ENCODE data around the gene CCL19. TPM values are rescaled to one million over a fixed set of nuclear protein-coding genes. Genes with fewer than 3 reads are reported as not detected.
A peak's percentile ranks its signal among the peaks of the same experiment; 100 is the strongest.

The CCL19 gene
- total RNA-seq, 2 experiments from 2014 or later = 0.30 to 0.66 TPM

DNA sequence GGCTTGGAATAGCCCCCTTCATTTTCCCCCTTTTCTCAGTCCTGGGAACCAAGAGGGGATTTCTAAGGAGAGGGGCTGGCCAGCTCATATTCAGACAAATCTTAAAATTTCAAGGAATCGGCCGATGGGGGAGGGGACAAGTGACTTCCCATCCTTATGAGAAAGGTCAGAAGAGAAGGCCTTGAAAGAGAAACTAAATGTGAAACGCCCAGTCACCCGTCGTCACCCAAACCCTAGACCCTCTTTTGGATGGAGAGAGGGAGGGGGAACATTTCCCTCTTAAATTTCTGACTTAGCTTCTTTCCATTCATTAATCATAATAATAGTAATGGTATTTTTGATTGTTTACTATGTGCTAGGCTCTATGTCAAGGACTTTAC, 850 bp upstream of the CCL19 start:
- H3K36me3 Mint-ChIP-seq (ENCODE audit: low read depth) = no peaks in the 10 kb centered on the region
- ATAC-seq (no peak), DNase-seq (no peak)
- no peaks in the 10 kb centered on the region for H3K9me3 Mint-ChIP-seq (ENCODE audit: low read depth)
- no peak overlapping the region for H3K27ac Mint-ChIP-seq
- no peak overlapping the region for H3K4me3 Mint-ChIP-seq
- POLR2A ChIA-PET = no interaction called here
- no peaks in the 10 kb centered on the region for H3K4me1 Mint-ChIP-seq
- intact Hi-C loops (cut with DNase I, micrococcal nuclease) = no loop called here
- no peaks in the 10 kb centered on the region for H3K27me3 Mint-ChIP-seq
- CTCF ChIA-PET = interaction anchor here (0.7 to 4.0 kb wide), 3 partner anchors 8 to 1211 kb away, joined by 3 to 25 read pairs (median 4); no protein-coding TSS in a partner anchor

DNA sequence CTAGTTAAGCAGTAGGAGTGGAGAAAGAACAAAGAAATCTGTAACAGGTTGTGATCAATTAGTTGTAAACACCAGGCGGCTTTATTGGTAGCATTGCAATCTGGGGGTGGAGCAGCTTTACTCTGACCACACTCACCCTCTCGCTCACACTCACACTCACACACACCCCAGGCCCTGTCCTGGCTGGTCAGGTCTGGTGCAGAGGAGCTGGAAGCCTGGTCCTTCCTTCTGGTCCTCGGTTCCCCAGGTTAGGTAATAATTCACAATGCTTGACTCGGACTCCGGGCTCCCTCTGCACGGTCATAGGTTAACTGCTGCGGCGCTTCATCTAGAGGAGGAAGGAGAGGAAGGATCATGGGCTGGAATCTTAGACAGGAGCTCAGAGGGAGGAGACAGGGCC, 1.6 kb downstream of the CCL19 start:
- Mint-ChIP-seq H3K27me3 (no peaks in the 10 kb centered on the region), H3K27ac (no peak overlapping the region), H3K4me1 (peaks cover 1% of the 10 kb centered on the region), H3K4me3 (no peak overlapping the region), H3K36me3 (ENCODE audit: low read depth) (no peaks in the 10 kb centered on the region), H3K9me3 (ENCODE audit: low read depth) (no peaks in the 10 kb centered on the region)
- ChIA-PET POLR2A (no interaction called here), CTCF (interaction anchor here (1.7 kb wide), 1 partner anchor 13 kb away, joined by 4 read pairs; no protein-coding TSS in a partner anchor)
- ATAC-seq (no peak), DNase-seq (no peak)
- intact Hi-C loops (cut with DNase I, micrococcal nuclease) = no loop called here

DNA sequence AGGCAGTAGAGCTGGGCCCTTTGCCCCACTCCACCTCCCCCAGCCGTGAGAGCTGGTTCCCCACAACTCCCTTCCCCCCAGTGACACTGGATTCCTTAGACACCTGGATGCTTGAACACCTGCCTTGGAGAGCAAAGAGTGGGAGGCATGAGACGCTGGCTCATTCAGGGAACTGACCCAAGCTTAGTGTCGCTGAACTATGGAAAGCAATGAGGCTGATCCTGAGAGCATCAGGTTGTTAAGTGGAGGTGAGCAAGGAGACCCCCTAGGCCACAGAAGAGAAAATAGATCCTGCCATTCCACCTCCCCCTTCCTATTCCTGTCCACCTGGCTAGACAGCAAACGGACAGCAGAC, 2.0 kb downstream of the CCL19 start:
- POLR2A ChIA-PET = no interaction called here
- peaks cover 5% of the 10 kb centered on the region for H3K4me1 Mint-ChIP-seq
- H3K4me3 Mint-ChIP-seq = no peak overlapping the region
- H3K27ac Mint-ChIP-seq = no peak overlapping the region
- DNase-seq = no peak
- no peaks in the 10 kb centered on the region for H3K27me3 Mint-ChIP-seq
- no peak for ATAC-seq
- no peaks in the 10 kb centered on the region for H3K9me3 Mint-ChIP-seq (ENCODE audit: low read depth)
- H3K36me3 Mint-ChIP-seq (ENCODE audit: low read depth) = peaks cover under 1% of the 10 kb centered on the region
- intact Hi-C loops (cut with DNase I, micrococcal nuclease) = no loop called here
- CTCF ChIA-PET = interaction anchor here (1.7 kb wide), 1 partner anchor 13 kb away, joined by 4 read pairs; no protein-coding TSS in a partner anchor

DNA sequence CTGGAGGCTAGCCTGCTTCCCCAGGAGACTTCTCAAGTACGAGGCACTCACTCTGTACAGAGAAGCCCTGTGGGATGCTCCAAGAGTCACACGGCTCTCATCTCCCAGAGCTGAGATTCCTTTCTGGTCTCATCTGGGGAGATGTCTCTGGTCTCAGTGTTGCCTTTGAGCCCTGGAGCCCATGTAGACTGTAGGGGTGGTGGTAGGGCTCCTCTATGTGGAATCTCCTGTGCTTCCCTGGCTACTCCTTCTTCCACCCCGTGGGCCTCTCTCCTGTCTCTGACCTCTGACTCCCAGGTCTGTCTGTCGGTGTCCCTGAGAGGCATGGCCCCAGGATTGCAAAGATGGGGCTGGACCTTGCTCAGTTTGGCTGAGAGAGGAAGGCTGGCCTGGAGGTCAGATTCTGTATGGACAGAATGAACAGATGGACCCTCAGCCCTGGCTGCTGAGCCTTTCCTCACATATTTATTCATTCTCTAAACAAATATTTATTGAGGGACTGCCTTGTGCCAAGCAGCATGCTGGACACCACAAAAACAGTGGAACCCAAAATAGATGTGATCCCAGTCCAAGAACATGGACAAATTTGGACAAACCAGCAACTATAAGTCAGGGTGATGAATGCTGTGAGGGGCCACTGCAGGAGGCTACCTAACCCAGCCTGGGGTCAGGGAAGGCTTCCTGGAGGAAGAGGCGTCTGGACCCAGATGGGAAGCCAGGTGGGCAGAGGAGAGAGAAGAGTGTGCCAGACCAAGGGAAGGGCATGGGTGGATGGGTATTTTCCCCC, 2.6 kb downstream of the CCL19 start:
- no peaks in the 10 kb centered on the region for H3K9me3 Mint-ChIP-seq (ENCODE audit: low read depth)
- no peak for ATAC-seq
- CTCF ChIA-PET = interaction anchor here (0.7 to 1.7 kb wide), 3 partner anchors 14 to 75 kb away, joined by 3 to 4 read pairs (median 4); no protein-coding TSS in a partner anchor
- no peaks in the 10 kb centered on the region for H3K27me3 Mint-ChIP-seq
- DNase-seq = no peak
- POLR2A ChIA-PET = no interaction called here
- no peak overlapping the region for H3K4me3 Mint-ChIP-seq
- H3K27ac Mint-ChIP-seq = no peak overlapping the region
- intact Hi-C loops (cut with DNase I, micrococcal nuclease) = no loop called here
- H3K36me3 Mint-ChIP-seq (ENCODE audit: low read depth) = peaks cover 3% of the 10 kb centered on the region
- peaks cover 9% of the 10 kb centered on the region for H3K4me1 Mint-ChIP-seq

DNA sequence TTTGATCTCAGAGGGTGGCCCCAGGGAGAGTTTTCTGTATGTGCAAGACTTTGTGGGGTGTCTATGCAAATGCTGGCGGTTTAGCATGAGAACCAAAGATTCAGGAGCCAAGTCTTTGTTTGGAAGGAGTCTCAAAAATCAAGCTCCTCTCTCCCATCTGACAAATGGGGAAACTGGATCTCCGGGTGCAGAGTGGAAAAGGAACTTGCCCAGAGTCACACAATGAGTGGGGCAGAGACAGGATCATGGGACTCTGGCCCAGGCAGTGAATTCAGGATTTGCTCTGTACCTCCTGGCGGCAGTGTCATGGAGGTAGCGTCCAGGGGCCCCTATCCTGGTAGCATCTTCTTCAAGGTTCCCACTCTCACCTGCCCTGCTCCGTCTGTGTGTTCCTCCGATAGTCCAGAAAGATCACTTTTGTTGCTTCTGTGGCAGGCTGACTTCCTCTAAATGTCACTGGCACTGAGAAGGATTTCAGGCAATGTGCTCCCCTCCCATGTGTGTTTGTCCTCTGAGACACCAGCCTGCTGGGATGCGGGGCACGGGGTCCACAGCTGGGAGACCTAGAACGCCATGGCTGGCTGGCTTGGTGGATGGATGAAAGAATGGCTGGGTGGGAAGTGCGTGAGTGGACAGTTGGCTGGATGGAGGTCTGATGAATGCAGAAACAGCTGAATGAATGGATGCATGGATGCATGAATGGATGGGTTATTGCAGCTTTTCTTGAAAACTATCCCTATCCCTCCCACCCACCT, 3.6 kb downstream of the CCL19 start:
- CTCF ChIA-PET = interaction anchor here (1.4 to 2.9 kb wide), 3 partner anchors 14 to 311 kb away, joined by 3 to 26 read pairs (median 4); no protein-coding TSS in a partner anchor
- Mint-ChIP-seq H3K9me3 (ENCODE audit: low read depth) (no peaks in the 10 kb centered on the region), H3K27me3 (no peaks in the 10 kb centered on the region), H3K4me1 (peaks cover 9% of the 10 kb centered on the region), H3K27ac (no peak overlapping the region), H3K4me3 (no peak overlapping the region), H3K36me3 (ENCODE audit: low read depth) (peaks cover 3% of the 10 kb centered on the region)
- no peak for ATAC-seq
- DNase-seq = no peak
- intact Hi-C loops (cut with DNase I, micrococcal nuclease) = no loop called here
- POLR2A ChIA-PET = no interaction called here

DNA sequence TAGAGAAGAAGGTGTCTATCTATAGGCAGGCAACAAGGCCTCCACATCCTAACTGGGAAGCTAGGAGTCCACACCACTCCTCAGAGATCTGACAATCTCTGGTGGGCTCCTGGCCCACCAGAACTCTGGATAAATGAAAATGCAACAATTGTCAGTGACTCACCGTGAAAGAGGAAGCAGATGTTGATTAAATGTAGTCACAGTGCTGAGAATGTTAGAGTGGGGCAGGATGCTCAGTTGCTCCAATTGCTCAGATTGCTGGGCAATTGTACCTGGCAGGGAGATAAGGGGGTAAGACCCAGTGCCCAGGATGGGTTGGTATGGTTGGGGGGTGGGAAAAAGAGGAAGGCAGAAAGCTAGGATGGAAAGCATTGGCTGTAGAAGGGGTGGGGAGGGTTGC, 4.3 kb downstream of the CCL19 start:
- peaks cover 3% of the 10 kb centered on the region for H3K36me3 Mint-ChIP-seq (ENCODE audit: low read depth)
- H3K27ac Mint-ChIP-seq = no peak overlapping the region
- peaks cover 9% of the 10 kb centered on the region for H3K4me1 Mint-ChIP-seq
- POLR2A ChIA-PET = no interaction called here
- DNase-seq = no peak
- intact Hi-C loops (cut with DNase I, micrococcal nuclease) = no loop called here
- CTCF ChIA-PET = interaction anchor here (0.6 to 2.9 kb wide), 6 partner anchors 15 to 320 kb away, joined by 3 to 26 read pairs (median 3); no protein-coding TSS in a partner anchor
- no peaks in the 10 kb centered on the region for H3K9me3 Mint-ChIP-seq (ENCODE audit: low read depth)
- H3K27me3 Mint-ChIP-seq = no peaks in the 10 kb centered on the region
- ATAC-seq = no peak
- H3K4me3 Mint-ChIP-seq = no peak overlapping the region

DNA sequence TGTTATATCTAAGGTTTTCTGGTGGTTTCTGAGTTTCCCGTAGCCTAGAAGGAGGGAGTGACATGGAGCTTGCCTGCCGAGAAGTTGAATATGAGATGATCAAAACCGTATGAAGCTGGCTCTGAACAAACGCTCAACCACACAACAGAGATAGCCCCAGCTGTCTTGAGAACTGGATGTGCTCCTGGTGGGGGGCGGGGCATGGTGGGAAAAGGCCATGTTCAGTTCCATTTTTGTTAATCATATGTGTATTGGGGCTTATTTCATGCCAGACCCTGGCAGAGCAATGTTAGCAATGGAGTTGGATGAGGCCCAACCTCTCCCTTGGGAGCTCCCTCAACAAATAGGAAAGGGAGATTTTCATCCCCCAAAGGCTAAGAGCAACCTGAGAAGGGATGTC, 4.8 kb downstream of the CCL19 start:
- H3K36me3 Mint-ChIP-seq (ENCODE audit: low read depth) = peaks cover 3% of the 10 kb centered on the region

DNA sequence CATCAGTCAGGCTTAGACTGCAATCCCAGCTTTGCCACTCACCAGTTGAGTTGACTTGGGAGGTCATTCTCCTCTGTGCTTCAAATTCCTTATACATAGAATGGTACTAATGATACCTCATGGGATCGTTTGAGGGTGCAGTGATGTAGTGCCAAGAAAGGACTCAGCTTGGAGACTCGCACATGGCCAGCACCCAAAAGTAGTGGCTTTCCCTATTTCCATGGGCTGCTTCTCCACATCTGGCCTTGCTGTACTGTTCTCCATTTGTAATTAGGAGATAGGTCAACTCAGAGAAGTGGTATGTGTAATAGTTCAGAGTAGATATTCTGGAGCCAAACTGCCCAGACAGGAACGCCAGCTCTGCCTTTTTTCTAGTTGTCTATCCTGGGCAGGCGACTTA, 5.5 kb downstream of the CCL19 start:
- intact Hi-C loops (cut with DNase I, micrococcal nuclease) = no loop called here
- ATAC-seq (no peak), DNase-seq (no peak)
- H3K27ac Mint-ChIP-seq = no peak overlapping the region
- ChIA-PET CTCF (interaction anchor here (0.9 to 2.9 kb wide), 4 partner anchors 9 to 37 kb away, joined by 3 to 26 read pairs (median 4); no protein-coding TSS in a partner anchor), POLR2A (no interaction called here)
- no peaks in the 10 kb centered on the region for H3K27me3 Mint-ChIP-seq
- no peaks in the 10 kb centered on the region for H3K9me3 Mint-ChIP-seq (ENCODE audit: low read depth)
- peaks cover 3% of the 10 kb centered on the region for H3K36me3 Mint-ChIP-seq (ENCODE audit: low read depth)
- H3K4me1 Mint-ChIP-seq = peaks cover 9% of the 10 kb centered on the region
- H3K4me3 Mint-ChIP-seq = no peak overlapping the region

More for the DNA sequence above, 4.8 kb downstream of the CCL19 start:
- ChIA-PET POLR2A (no interaction called here), CTCF (interaction anchor here (0.7 to 2.9 kb wide), 6 partner anchors 16 to 313 kb away, joined by 3 to 26 read pairs (median 3); no protein-coding TSS in a partner anchor)
- Mint-ChIP-seq H3K4me3 (no peak overlapping the region), H3K4me1 (peaks cover 9% of the 10 kb centered on the region), H3K27ac (no peak overlapping the region), H3K27me3 (no peaks in the 10 kb centered on the region), H3K9me3 (ENCODE audit: low read depth) (no peaks in the 10 kb centered on the region)
- ATAC-seq = no peak
- no peak for DNase-seq
- intact Hi-C loops (cut with DNase I, micrococcal nuclease) = no loop called here

DNA sequence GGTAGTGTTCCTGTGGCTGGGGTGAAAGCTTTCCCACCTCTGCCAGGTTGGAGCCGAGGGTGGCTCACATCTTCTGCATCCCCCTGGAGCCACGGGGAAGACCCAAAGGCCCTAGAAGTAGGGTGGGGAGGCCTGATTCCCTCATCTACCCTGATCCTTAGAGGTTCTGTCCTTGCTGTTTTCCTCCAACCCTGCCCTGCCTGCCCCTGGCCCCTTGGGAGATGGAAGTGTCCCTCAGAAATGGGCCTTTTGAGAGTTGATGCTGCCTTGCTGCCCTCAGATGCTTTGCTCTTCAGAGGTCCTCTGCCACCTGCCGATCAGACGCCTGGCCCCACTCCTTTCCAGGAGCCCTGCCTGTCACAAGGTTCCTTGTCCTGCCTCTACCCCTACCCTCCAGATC, 6.3 kb downstream of the CCL19 start:
- H3K36me3 Mint-ChIP-seq (ENCODE audit: low read depth) = peaks cover 3% of the 10 kb centered on the region
- H3K4me1 Mint-ChIP-seq = peaks cover 9% of the 10 kb centered on the region
- ChIA-PET CTCF (interaction anchor here (1.0 to 2.9 kb wide), 4 partner anchors 9 to 36 kb away, joined by 3 to 26 read pairs (median 6); no protein-coding TSS in a partner anchor), POLR2A (no interaction called here)
- H3K9me3 Mint-ChIP-seq (ENCODE audit: low read depth) = no peaks in the 10 kb centered on the region
- no peak overlapping the region for H3K27ac Mint-ChIP-seq
- no peaks in the 10 kb centered on the region for H3K27me3 Mint-ChIP-seq
- no peak for DNase-seq
- no peak for ATAC-seq
- H3K4me3 Mint-ChIP-seq = no peak overlapping the region
- intact Hi-C loops (cut with DNase I, micrococcal nuclease) = loop anchor here in 1 of 2 experiments (1.0 kb wide), 1 partner anchor 16 kb away; no protein-coding TSS in a partner anchor

DNA sequence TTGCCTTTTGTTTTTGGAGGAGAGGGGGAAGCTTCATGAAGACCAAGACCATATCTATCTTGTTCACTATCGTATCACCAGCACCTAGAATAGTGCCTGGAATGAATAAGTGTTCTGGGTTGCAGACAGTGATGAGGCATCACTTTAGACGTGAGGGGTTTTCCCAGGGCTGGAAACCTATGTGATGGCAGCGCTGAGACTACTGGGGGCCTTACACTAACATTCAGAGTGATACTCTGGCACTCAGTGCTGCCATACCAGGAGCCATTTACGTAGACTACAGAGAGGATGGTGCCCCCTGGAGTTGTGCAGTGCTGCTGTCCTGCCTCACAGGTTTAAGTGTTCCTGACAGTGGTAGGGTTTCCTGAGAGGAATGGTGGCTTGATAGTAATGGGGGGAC, 6.9 kb downstream of the CCL19 start:
- POLR2A ChIA-PET = no interaction called here
- Mint-ChIP-seq H3K27me3 (no peaks in the 10 kb centered on the region), H3K27ac (no peak overlapping the region), H3K9me3 (ENCODE audit: low read depth) (no peaks in the 10 kb centered on the region), H3K4me1 (peaks cover 9% of the 10 kb centered on the region), H3K4me3 (no peak overlapping the region), H3K36me3 (ENCODE audit: low read depth) (peaks cover 3% of the 10 kb centered on the region)
- DNase-seq = peak; percentile 73
- ATAC-seq = peak; percentile 99
- CTCF ChIA-PET = interaction anchor here (1.1 to 1.9 kb wide), 2 partner anchors 18 to 20 kb away, joined by 3 to 8 read pairs; no protein-coding TSS in a partner anchor
- intact Hi-C loops (cut with DNase I, micrococcal nuclease) = loop anchor here in 1 of 2 experiments (1.0 kb wide), 1 partner anchor 17 kb away; no protein-coding TSS in a partner anchor

DNA sequence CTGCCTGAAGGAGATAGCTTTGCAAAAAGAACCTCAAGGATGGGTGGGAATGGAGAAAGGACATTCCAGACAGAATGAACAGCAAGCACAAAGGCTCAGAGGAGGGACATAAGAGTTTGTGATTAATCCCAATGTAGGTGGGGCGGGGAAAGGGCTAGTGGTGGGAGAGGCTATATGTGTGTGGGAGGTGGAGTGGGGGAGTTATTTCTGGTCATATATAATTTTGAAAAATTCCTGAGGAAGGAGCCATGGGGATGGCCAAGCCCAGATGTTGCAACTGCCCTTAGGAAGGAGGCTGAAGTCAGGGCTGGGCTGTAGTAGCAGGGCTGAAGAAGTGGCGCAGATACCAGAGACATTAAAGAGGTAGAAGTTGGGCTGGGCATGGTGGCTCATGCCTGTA, 15.2 kb downstream of the CCL19 start:
- Mint-ChIP-seq H3K4me1 (peaks cover 2% of the 10 kb centered on the region), H3K27ac (no peak overlapping the region), H3K4me3 (no peak overlapping the region), H3K9me3 (ENCODE audit: low read depth) (no peaks in the 10 kb centered on the region), H3K36me3 (ENCODE audit: low read depth) (no peaks in the 10 kb centered on the region), H3K27me3 (no peaks in the 10 kb centered on the region)
- POLR2A ChIA-PET = no interaction called here
- no peak for ATAC-seq
- intact Hi-C loops (cut with DNase I, micrococcal nuclease) = loop anchor here (1.0 kb wide), 1 partner anchor 26 kb away; no protein-coding TSS in a partner anchor
- CTCF ChIA-PET = interaction anchor here (0.7 to 2.0 kb wide), 5 partner anchors 15 to 107 kb away, joined by 3 to 15 read pairs (median 6); partner anchors contain the start of gene GALT
- DNase-seq = no peak
